ENCODE measurements around the gene TRAPPC2. TPM values are rescaled to one million over a fixed set of nuclear protein-coding genes. Genes with fewer than 3 reads are reported as not detected.

TRAPPC2 gene
- total RNA-seq, 1 donor from 2014 or later = 16.6 TPM

GRCh38 chrX:13690836-13691235 lies 43.6 kb downstream of the TRAPPC2 start:
- intact Hi-C loops (cut with DNase I) = no loop called here
- Histone ChIP-seq H3K4me3 (peak overlapping the region; percentile 64), H3K36me3 (no peaks in the 10 kb centered on the region), H3K27ac (no peak overlapping the region), H3K9me3 (no peaks in the 10 kb centered on the region), H3K4me1 (peaks cover 13% of the 10 kb centered on the region), H3K27me3 (no peaks in the 10 kb centered on the region)
- no peak for TF ChIP-seq CTCF (IDR thresholded peaks at IDR 0.05)
- DNase-seq (no peak), ATAC-seq (no peak)

GRCh38 chrX:13689741-13690211 lies 44.6 kb downstream of the TRAPPC2 start:
- H3K4me3 ChIP-seq = peak overlapping the region; percentile 64
- DNase-seq (no peak), ATAC-seq (no peak)
- peak overlapping the region; percentile 91 for H3K27ac ChIP-seq
- no peak for TF ChIP-seq CTCF (IDR thresholded peaks at IDR 0.05)
- intact Hi-C loops (cut with DNase I) = no loop called here
- peaks cover 13% of the 10 kb centered on the region for H3K4me1 ChIP-seq
- H3K36me3 ChIP-seq = no peaks in the 10 kb centered on the region
- no peaks in the 10 kb centered on the region for H3K27me3 ChIP-seq
- H3K9me3 ChIP-seq = no peaks in the 10 kb centered on the region

GRCh38 chrX:13688958-13689740 lies 45.3 kb downstream of the TRAPPC2 start, which contains the start of gene RAB9A:
Gene RAB9A, plus strand, starts transcription at chrX:13689128. Its CDS starts 19,619 bp downstream, at chrX:13708747.
- H3K9me3 ChIP-seq = no peaks in the 10 kb centered on the region
- no peaks in the 10 kb centered on the region for H3K27me3 ChIP-seq
- H3K36me3 ChIP-seq = no peaks in the 10 kb centered on the region
- peak within 1 kb of the TSS; percentile 64 for H3K4me3 ChIP-seq
- H3K4me1 ChIP-seq = peaks cover 13% of the 10 kb centered on the region
- TF ChIP-seq CTCF (IDR thresholded peaks at IDR 0.05) = no peak
- DNase-seq (peak; percentile 93), ATAC-seq (peak; percentile 100)
- H3K27ac ChIP-seq = peak within 1 kb of the TSS; percentile 91
- intact Hi-C loops (cut with DNase I) = no loop called here

- H3K4me3 ChIP-seq = peak overlapping the region; percentile 64
- peaks cover 13% of the 10 kb centered on the region for H3K4me1 ChIP-seq
- no peaks in the 10 kb centered on the region for H3K9me3 ChIP-seq
- intact Hi-C loops (cut with DNase I) = no loop called here
- no peak for DNase-seq
- H3K27ac ChIP-seq = peak overlapping the region; percentile 91
- no peak for TF ChIP-seq CTCF (IDR thresholded peaks at IDR 0.05)
- no peaks in the 10 kb centered on the region for H3K27me3 ChIP-seq
- H3K36me3 ChIP-seq = no peaks in the 10 kb centered on the region
- ATAC-seq = no peak
Measured at GRCh38 chrX:13688384-13688957, 45.9 kb downstream of the TRAPPC2 start.

- intact Hi-C loops (cut with DNase I) = no loop called here
- H3K9me3 ChIP-seq = no peaks in the 10 kb centered on the region
- H3K4me1 ChIP-seq = peaks cover 5% of the 10 kb centered on the region
- H3K27me3 ChIP-seq = no peaks in the 10 kb centered on the region
- ATAC-seq (no peak), DNase-seq (no peak)
- no peak overlapping the region for H3K4me3 ChIP-seq
- no peaks in the 10 kb centered on the region for H3K36me3 ChIP-seq
- no peak for TF ChIP-seq CTCF (IDR thresholded peaks at IDR 0.05)
- no peak overlapping the region for H3K27ac ChIP-seq
Measured at GRCh38 chrX:13687203-13687602, 47.2 kb downstream of the TRAPPC2 start.
